ACC112 (cell line): ENCODE measurements around the gene LY86.
"Not testable (repeated sequence)": the region's sequence is repeated elsewhere in the genome, so short reads cannot be mapped to it uniquely, and the experiment has no call there.

Experiments used
- H2AFZ ChIP-seq: fragments of 200-600 bp; sonication (generic); one replicate; pipeline ENCODE4 v1.6.0; 2017; ENCODE audit warnings: antibody characterized with exemption, low read length; ENCODE audit not compliant: unreplicated experiment
- H3K27ac ChIP-seq: fragments of 200-600 bp; sonication (generic); 2 replicates; pipeline ENCODE4 v1.5.1; 2014; ENCODE audit warnings: low read depth, mild to moderate bottlenecking, antibody characterized with exemption, low read length, moderate library complexity
- H3K27me3 ChIP-seq: fragments of 200-600 bp; sonication (generic); 2 replicates; pipeline ENCODE4 v1.6.1; 2014; ENCODE audit warnings: mild to moderate bottlenecking, antibody characterized with exemption, low read length, moderate library complexity, mixed read lengths; ENCODE audit not compliant: insufficient read depth
- H3K36me3 ChIP-seq: fragments of 200-600 bp; sonication (generic); 2 replicates; pipeline ENCODE4 v1.6.1; 2016; ENCODE audit warnings: mild to moderate bottlenecking, antibody characterized with exemption, low read length, moderate library complexity, mixed read lengths; ENCODE audit not compliant: insufficient read depth
- H3K4me1 ChIP-seq: fragments of 200-600 bp; sonication (generic); one replicate; pipeline ENCODE4 v1.6.1; 2016; ENCODE audit warnings: low read length, mixed read lengths; ENCODE audit not compliant: insufficient read depth, unreplicated experiment, control insufficient read depth
- H3K4me3 ChIP-seq: fragments of 200-600 bp; sonication (generic); 2 replicates; pipeline ENCODE4 v1.5.1; 2014; ENCODE audit warnings: mild to moderate bottlenecking, low read depth, low read length
- H3K79me2 ChIP-seq: fragments of 200-600 bp; sonication (generic); one replicate; pipeline ENCODE4 v1.6.0; 2016; ENCODE audit warnings: low read length; ENCODE audit not compliant: control insufficient read depth, unreplicated experiment, insufficient read depth

Gene LY86

GRCh38 chr6:6612308-6612707 lies 23.8 kb downstream of the LY86 start:
- Histone ChIP-seq H3K27me3 (0 out of 2 replicates have a peak, but pooled peaks cover 4% of the 10 kb centered on the region), H2AFZ (no peak overlapping the region), H3K4me1 (no peaks in the 10 kb centered on the region), H3K27ac (no peak overlapping the region), H3K36me3 (no peaks in the 10 kb centered on the region), H3K79me2 (no peaks in the 10 kb centered on the region), H3K4me3 (no peak overlapping the region)

- H3K36me3 ChIP-seq, H3K4me3 ChIP-seq, H3K79me2 ChIP-seq, H3K27me3 ChIP-seq, H2AFZ ChIP-seq, H3K4me1 ChIP-seq, H3K27ac ChIP-seq: not testable (repeated sequence)
These were observed 24.7 kb downstream of the LY86 start for GRCh38 chr6:6613103-6613718.

GRCh38 chr6:6614096-6614982 lies 25.8 kb downstream of the LY86 start:
- Histone ChIP-seq H3K79me2 (no peaks in the 10 kb centered on the region), H3K36me3 (no peaks in the 10 kb centered on the region), H2AFZ (no peak overlapping the region), H3K4me3 (no peak overlapping the region), H3K27me3 (0 out of 2 replicates have a peak, but pooled peaks cover 8% of the 10 kb centered on the region), H3K27ac (no peak overlapping the region), H3K4me1 (no peaks in the 10 kb centered on the region)

GRCh38 chr6:6614983-6615349 lies 26.4 kb downstream of the LY86 start:
- H2AFZ ChIP-seq: no peak overlapping the region
- H3K27ac ChIP-seq: no peak overlapping the region
- H3K36me3 ChIP-seq: no peaks in the 10 kb centered on the region
- no peaks in the 10 kb centered on the region for H3K79me2 ChIP-seq
- 0 out of 2 replicates have a peak, but pooled peaks cover 12% of the 10 kb centered on the region for H3K27me3 ChIP-seq
- H3K4me1 ChIP-seq: no peaks in the 10 kb centered on the region
- no peak overlapping the region for H3K4me3 ChIP-seq

- Histone ChIP-seq H3K4me1 (no peaks in the 10 kb centered on the region), H3K27me3 (peaks cover 24% of the 10 kb centered on the region), H3K36me3 (no peaks in the 10 kb centered on the region), H3K4me3 (no peak overlapping the region), H2AFZ (no peak overlapping the region), H3K79me2 (no peaks in the 10 kb centered on the region), H3K27ac (no peak overlapping the region)
These were observed 28.1 kb downstream of the LY86 start for GRCh38 chr6:6616656-6617055.

GRCh38 chr6:6619021-6619794 lies 30.7 kb downstream of the LY86 start:
- Histone ChIP-seq H3K4me3 (no peak overlapping the region), H3K27ac (no peak overlapping the region), H2AFZ (no peak overlapping the region), H3K36me3 (no peaks in the 10 kb centered on the region), H3K4me1 (no peaks in the 10 kb centered on the region), H3K27me3 (peaks cover 49% of the 10 kb centered on the region), H3K79me2 (no peaks in the 10 kb centered on the region)

GRCh38 chr6:6620766-6621425 lies 32.4 kb downstream of the LY86 start:
- Histone ChIP-seq H3K4me1 (no peaks in the 10 kb centered on the region), H3K79me2 (no peaks in the 10 kb centered on the region), H3K36me3 (no peaks in the 10 kb centered on the region), H3K4me3 (no peak overlapping the region), H3K27me3 (peaks cover 50% of the 10 kb centered on the region), H2AFZ (no peak overlapping the region), H3K27ac (no peak overlapping the region)

GRCh38 chr6:6622501-6622900 lies 34.0 kb downstream of the LY86 start:
- no peak overlapping the region for H2AFZ ChIP-seq
- H3K79me2 ChIP-seq: no peaks in the 10 kb centered on the region
- H3K4me3 ChIP-seq: no peak overlapping the region
- no peaks in the 10 kb centered on the region for H3K36me3 ChIP-seq
- peaks cover 59% of the 10 kb centered on the region for H3K27me3 ChIP-seq
- H3K4me1 ChIP-seq: no peaks in the 10 kb centered on the region
- H3K27ac ChIP-seq: no peak overlapping the region

GRCh38 chr6:6623553-6623952 lies 35.0 kb downstream of the LY86 start:
- Histone ChIP-seq H2AFZ (no peak overlapping the region), H3K27me3 (peaks cover 63% of the 10 kb centered on the region), H3K4me3 (no peak overlapping the region), H3K27ac (no peak overlapping the region), H3K4me1 (no peaks in the 10 kb centered on the region), H3K79me2 (no peaks in the 10 kb centered on the region), H3K36me3 (no peaks in the 10 kb centered on the region)

- Histone ChIP-seq H3K36me3 (no peaks in the 10 kb centered on the region), H3K4me3 (no peak overlapping the region), H3K27ac (no peak overlapping the region), H2AFZ (no peak overlapping the region), H3K4me1 (no peaks in the 10 kb centered on the region), H3K27me3 (peaks cover 67% of the 10 kb centered on the region), H3K79me2 (no peaks in the 10 kb centered on the region)
These were observed 35.9 kb downstream of the LY86 start for GRCh38 chr6:6624269-6624990.
